GM12874 (cell line): ENCODE results near the gene ZFP57.

Source experiments
- CTCF ChIP-seq: IDR thresholded peaks from 2 replicates; pipeline ENCODE4 v1.5.1; 2011; ENCODE audit warnings: low read depth, mild to moderate bottlenecking, control low read depth, low read length, moderate library complexity; ENCODE audit not compliant: insufficient read depth

ZFP57 gene

DNA sequence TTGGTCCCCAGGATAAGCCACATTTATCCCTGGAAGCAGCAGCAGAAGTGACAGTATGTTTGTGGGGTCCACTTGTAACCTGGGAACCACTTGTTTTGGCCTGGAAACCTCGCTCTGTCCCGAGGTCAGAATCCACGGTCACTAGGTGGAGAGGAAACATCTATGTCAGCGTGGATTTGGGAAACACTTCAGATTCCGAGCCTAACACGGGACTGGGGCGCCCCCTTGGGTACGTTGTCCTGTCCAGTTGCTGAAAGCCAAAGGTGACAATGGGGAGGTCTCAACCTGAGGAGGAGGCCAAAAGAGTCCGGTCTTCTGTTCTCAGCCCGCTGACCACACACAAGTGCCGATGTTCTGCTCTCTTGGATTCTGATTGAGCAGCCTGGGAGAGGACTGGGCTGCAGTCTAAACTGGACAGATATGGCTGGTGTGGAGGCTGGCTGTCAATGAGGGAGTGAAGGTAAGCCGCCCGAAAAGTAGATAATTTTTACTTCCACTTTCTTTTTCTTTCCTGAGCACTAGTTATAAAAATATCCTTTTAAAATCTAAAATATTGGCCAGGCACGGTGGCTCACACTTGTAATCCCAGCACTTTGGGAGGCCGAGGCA lies 4.9 kb upstream of the ZFP57 start:
- no peak for TF ChIP-seq CTCF

DNA sequence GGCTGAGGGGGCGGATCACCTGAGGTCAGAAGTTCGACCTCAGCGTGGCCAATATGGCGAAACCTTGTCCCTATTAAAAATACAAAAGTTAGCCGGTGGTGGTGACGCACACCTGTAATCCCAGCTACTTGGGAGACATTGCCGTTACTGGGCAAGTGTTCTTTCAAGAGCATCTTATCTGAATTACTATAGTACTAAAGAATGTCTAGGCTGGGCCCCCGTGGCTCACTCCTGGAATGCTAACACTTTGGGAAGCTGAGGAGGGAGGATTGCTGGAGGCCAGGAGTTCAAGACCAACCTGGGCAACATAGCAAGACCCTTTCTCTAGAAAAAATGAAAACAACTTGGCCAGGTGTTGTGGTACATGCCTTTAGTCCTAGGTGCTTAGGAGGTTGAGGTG lies 859 bp upstream of the ZFP57 start:
- no peak for TF ChIP-seq CTCF

DNA sequence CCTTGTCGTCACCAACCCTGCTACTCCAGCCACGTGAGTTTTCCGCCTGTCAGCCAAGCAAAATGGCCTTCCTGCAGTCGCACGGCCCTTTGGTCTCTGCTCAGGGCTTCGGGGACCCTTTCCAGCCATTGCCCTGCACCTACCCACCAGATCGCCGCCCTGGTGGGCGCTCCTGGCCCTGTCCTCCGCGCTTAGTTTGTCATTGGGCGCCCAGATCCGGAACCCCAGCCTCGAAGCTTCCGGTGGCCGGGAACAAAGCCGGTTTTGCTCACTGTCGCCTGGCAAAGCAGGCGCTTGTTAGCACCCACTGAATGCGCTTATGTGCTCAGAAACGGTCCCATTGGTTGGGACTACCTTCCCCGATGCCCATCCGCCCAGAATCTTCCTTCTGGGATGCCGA lies 536 bp downstream of the ZFP57 start:
- TF ChIP-seq CTCF = no peak

DNA sequence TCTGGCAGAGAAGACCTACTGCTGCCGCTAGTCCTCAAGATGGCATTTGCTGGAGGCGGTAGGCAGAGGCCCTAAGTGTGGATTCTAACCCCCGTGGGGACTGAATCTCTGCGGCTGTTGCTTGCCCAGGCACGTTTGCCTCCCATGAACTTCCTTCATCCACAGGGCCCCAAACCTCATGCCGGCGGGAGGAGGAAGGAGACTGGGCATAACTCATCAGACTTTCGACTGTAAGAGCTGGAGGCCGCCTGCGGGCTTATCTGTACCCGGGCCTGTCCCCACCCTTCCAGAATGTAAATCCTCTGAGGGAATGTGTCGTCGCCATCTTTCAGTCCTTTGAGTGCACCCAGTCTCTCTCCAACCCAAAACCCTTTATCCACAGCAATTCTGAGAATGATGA lies 990 bp downstream of the ZFP57 start:
- no peak for TF ChIP-seq CTCF

DNA sequence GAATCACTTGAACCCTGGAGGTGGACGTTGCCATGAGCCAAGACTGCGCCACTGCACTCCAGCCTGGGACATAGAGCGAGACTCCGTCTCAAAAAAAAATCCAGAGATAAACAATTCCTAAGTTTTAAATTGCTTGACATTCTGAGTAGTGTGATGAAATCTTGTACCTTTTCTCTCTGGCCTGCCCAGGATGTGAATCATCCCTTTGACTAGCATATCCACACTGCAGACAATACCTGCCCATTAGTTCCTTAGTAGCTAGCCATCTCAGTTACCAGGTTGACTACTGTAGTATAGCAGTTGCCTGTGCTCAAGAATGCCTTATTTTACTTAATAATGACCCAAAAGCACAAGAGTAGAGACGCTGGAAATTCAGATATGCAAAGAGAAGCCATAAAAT lies 2.8 kb downstream of the ZFP57 start:
- TF ChIP-seq CTCF = no peak

DNA sequence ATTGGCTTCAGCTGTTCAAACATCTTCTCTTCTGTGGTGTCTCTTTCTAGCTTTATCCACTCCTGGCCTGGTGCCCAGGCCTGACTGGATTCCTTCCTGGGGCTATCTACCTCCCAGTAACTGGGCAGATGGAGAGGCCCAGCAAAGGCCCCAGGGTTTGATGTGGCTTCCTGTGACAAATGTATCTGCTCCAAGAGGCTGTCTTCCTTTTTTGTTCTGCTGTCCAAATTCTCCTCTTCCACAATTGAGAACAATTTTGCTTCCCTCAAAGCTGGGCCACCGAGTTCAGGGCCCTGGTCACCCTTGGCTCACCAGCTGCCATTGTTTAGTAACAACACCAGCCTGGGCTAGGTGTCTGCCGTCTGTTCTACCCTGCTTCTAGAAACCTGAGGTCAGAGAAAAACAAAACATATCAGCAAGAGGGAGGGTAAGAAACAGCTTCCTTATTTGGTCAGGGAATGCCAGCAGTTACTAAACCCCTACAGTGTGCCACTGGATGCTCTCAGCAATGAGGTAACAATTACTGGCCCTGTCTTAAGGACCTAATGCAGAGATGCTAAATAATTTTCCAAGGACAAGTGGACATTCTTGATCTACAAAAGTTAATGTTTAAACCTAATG lies 3.9 kb downstream of the ZFP57 start:
- no peak for TF ChIP-seq CTCF

GRCh38 chr6:29675561-29675960 lies 5.4 kb downstream of the ZFP57 start:
- TF ChIP-seq CTCF = no peak
